Measurements from ENCODE around the gene DNAH10. TPM values are rescaled to one million over a fixed set of nuclear protein-coding genes. Genes with fewer than 3 reads are reported as not detected.

Gene DNAH10
- total and polyA plus RNA-seq, 12 donors = 0.06 to 1.5 (median 0.28) TPM

GRCh38 chr12:123912415-123913380 is 150.6 kb downstream of the DNAH10 start:
- H3K9me3 ChIP-seq (replicated peaks in 1 of 3) = no peaks in the 10 kb centered on the region
- TF ChIP-seq CTCF (IDR thresholded peaks at IDR 0.05) (no peak), POLR2A (IDR thresholded peaks at IDR 0.05) (no peak)
- intact Hi-C loops (cut with DNase I) = no loop called here
- no peak for DNase-seq
- no peaks in the 10 kb centered on the region for H3K27me3 ChIP-seq
- no peak overlapping the region for H3K4me3 ChIP-seq
- WGBS, 4 donors = 75 to 86% (median 79%) methylated on average over 24 to 25 of the region's 25 CpGs
- H3K27ac ChIP-seq = no peak overlapping the region
- H3K4me1 ChIP-seq (replicated peaks in 1 of 2) = no peaks in the 10 kb centered on the region
- no peaks in the 10 kb centered on the region for H3K36me3 ChIP-seq (replicated peaks in 1 of 2)

- Histone ChIP-seq H3K36me3 (replicated peaks in 1 of 2) (no peaks in the 10 kb centered on the region), H3K9me3 (replicated peaks in 1 of 3) (no peaks in the 10 kb centered on the region), H3K4me1 (replicated peaks in 1 of 2) (no peaks in the 10 kb centered on the region), H3K4me3 (no peak overlapping the region), H3K27ac (no peak overlapping the region), H3K27me3 (no peaks in the 10 kb centered on the region)
- intact Hi-C loops (cut with DNase I) = no loop called here
- TF ChIP-seq POLR2A (IDR thresholded peaks at IDR 0.05) = no peak
- no peak for DNase-seq
- 61 to 73% (median 68%) methylated on average over 13 to 20 of the region's 20 CpGs for WGBS, 4 donors
These were observed 152.7 kb downstream of the DNAH10 start for GRCh38 chr12:123914726-123915333.

GRCh38 chr12:123916729-123917128 is 154.6 kb downstream of the DNAH10 start:
- H3K4me1 ChIP-seq (replicated peaks in 1 of 2) = no peaks in the 10 kb centered on the region
- TF ChIP-seq POLR2A (IDR thresholded peaks at IDR 0.05) (no peak), CTCF (IDR thresholded peaks at IDR 0.05) (no peak)
- no peaks in the 10 kb centered on the region for H3K36me3 ChIP-seq (replicated peaks in 1 of 2)
- H3K4me3 ChIP-seq = no peak overlapping the region
- DNase-seq = no peak
- WGBS, 4 donors = 70 to 81% (median 74%) methylated on average over 4 to 5 of the region's 5 CpGs
- intact Hi-C loops (cut with DNase I) = no loop called here
- no peaks in the 10 kb centered on the region for H3K9me3 ChIP-seq (replicated peaks in 1 of 3)
- H3K27ac ChIP-seq = no peak overlapping the region
- H3K27me3 ChIP-seq = no peaks in the 10 kb centered on the region

- intact Hi-C loops (cut with DNase I) = no loop called here
- H3K27me3 ChIP-seq = no peaks in the 10 kb centered on the region
These were observed 155.3 kb downstream of the DNAH10 start for GRCh38 chr12:123917337-123917850.

More at GRCh38 chr12:123917337-123917850, 155.3 kb downstream of the DNAH10 start:
- no peak for DNase-seq
- Histone ChIP-seq H3K4me3 (no peak overlapping the region), H3K9me3 (replicated peaks in 1 of 3) (no peaks in the 10 kb centered on the region), H3K27ac (no peak overlapping the region), H3K36me3 (replicated peaks in 1 of 2) (no peaks in the 10 kb centered on the region), H3K4me1 (replicated peaks in 1 of 2) (no peaks in the 10 kb centered on the region)
- TF ChIP-seq POLR2A (IDR thresholded peaks at IDR 0.05) (no peak), CTCF (IDR thresholded peaks at IDR 0.05) (no peak)
- 86 to 91% (median 88%) methylated on average over 9 to 19 of the region's 19 CpGs for WGBS, 4 donors

All from adrenal gland (tissue), 12 donors.